Measurements from ENCODE around the gene MRPL18. TPM values are rescaled to one million over a fixed set of nuclear protein-coding genes. Genes with fewer than 3 reads are reported as not detected.
A peak's percentile ranks its signal among the peaks of the same experiment; 100 is the strongest.

Gene MRPL18
- total and polyA plus RNA-seq, 2 donors (not counting 3 experiments of a cell fraction or from before 2014, with no cell fraction given) = 55.4 to 70.7 TPM

DNA sequence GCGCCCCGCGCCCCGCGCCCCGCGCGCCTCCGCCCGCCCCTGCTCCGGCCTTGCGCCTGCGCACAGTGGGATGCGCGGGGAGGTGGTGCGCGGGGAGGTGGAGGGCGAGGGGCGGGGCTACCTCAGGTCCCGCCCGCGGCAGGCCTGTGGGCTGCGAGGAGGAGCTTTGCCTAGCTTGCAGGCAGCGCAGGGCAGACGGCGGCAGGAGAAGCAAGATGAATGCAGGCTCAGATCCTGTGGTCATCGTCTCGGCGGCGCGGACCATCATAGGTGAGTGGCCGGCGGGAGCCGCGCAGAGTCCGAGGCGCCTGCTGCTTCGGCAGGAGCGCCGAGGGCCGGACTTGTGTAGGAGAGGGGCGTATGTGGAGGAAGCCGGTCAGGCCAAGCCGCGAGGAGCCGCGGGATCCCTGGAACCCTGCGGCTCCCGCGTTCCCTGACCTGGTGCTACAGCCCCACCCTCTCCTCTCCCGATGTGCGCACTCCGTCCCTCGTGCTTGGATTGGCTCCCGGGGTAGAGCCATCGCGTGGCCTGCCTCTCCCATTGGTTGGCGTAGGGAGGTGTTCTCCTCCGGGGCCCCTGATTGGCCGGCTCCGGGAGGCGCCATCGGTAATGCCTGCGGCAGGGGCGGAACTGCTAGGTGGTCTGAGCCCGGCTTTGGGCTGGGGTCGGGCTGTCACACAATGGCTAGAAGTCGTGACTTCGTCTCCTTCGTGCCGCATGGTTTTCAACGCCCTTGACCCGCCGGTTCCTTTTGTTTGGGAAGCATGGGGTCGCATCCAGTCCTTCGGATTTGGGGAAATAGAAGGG lies 28.2 kb upstream of the MRPL18 start, which contains the start of gene ACAT2:
ACAT2 (plus strand) TSS at position 173 of the 808 bp plus-strand sequence; CDS start at position 216, 43 bp downstream.
- no peaks in the 10 kb centered on the region for H4K20me1 ChIP-seq (replicated peaks; ENCODE audit: control insufficient read depth, extremely low read depth, insufficient read depth, low read length)
- H3K4me1 ChIP-seq (ENCODE audit: control insufficient read depth, extremely low read depth, insufficient read depth, low read length) = peaks cover 20% of the 10 kb centered on the region
- H3K27me3 ChIP-seq (ENCODE audit: control insufficient read depth in 2 of 2, insufficient read depth in 2 of 2, low read length in 2 of 2) = no peaks in the 10 kb centered on the region
- H3K9ac ChIP-seq (replicated peaks; ENCODE audit: extremely low read depth, insufficient read depth, low read length) = peak within 1 kb of the TSS; percentile 86
- H3K27ac ChIP-seq (ENCODE audit: insufficient read depth, low read depth, low read length) = peak within 1 kb of the TSS; percentile 85
- ChIA-PET POLR2A (interaction anchor here (0.6 to 1.8 kb wide), 3 partner anchors 27 to 35 kb away, joined by 3 to 7 read pairs (median 3); partner anchors contain the start of genes TCP1 and WTAP), CTCF (interaction anchor here (0.6 to 0.9 kb wide), 2 partner anchors 11 to 28 kb away, joined by 3 to 4 read pairs; partner anchors contain the start of genes MRPL18 and TCP1)
- no peaks in the 10 kb centered on the region for H3K9me3 ChIP-seq (replicated peaks; ENCODE audit: control insufficient read depth, insufficient read depth, low read length)
- no peaks in the 10 kb centered on the region for H3K9me1 ChIP-seq (replicated peaks; ENCODE audit: control insufficient read depth, extremely low read depth, insufficient read depth, low read length)
- TF ChIP-seq JUN (IDR thresholded peaks at IDR 0.05; ENCODE audit: borderline replicate concordance, insufficient read depth, insufficient read length, low read depth) (no peak), POLR2AphosphoS5 (IDR thresholded peaks at IDR 0.05; ENCODE audit: insufficient read depth, low read depth, low read length) (peak; percentile 74), POLR2A (IDR thresholded peaks at IDR 0.05; ENCODE audit: low read depth, low read length) (peak; percentile 72), GATA2 (IDR thresholded peaks at IDR 0.05; ENCODE audit: insufficient read depth, insufficient read length, low read depth, low read length) (no peak), FOS (IDR thresholded peaks at IDR 0.05; ENCODE audit: borderline replicate concordance, insufficient read depth, low read length) (no peak)
- TF ChIP-seq, protein P1, sequence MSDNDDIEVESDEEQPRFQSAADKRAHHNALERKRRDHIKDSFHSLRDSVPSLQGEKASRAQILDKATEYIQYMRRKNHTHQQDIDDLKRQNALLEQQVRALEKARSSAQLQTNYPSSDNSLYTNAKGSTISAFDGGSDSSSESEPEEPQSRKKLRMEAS (IDR thresholded peaks at IDR 0.05; ENCODE audit: insufficient read depth, insufficient read length) = peak; percentile 46
- peak within 1 kb of the TSS; percentile 97 for H2AFZ ChIP-seq (ENCODE audit: low read depth, low read length)
- H3K79me2 ChIP-seq (ENCODE audit: control insufficient read depth, insufficient read depth, low read length) = peaks cover 16% of the 10 kb centered on the region
- dilution Hi-C loops (cut with MboI; ENCODE audit: extremely low pct_ligation_motif_present, low sequenced_read_pairs) = no loop called here
- BruUV-seq (replicated peaks) = no TSS peak
- peaks cover 6 to 10% of the 10 kb centered on the region in 2 experiments for H3K36me3 ChIP-seq (ENCODE audit: control insufficient read depth in 2 of 2, extremely low read depth in 1 of 2, insufficient read depth in 2 of 2, low read length in 2 of 2)
- H3K4me2 ChIP-seq (ENCODE audit: insufficient read depth, low read length) = peak within 1 kb of the TSS; percentile 70
- FAIRE-seq (peak; percentile 95), DNase-seq (ENCODE audit: low read depth, low spot score) (peak; percentile 94)
- peak within 1 kb of the TSS; percentile 73 to 97 (median 92) for H3K4me3 ChIP-seq (replicated peaks in 1 of 3; ENCODE audit: insufficient read depth in 1 of 3, low read depth in 1 of 3, low read length in 3 of 3)
- intact Hi-C loops (cut with micrococcal nuclease) = loop anchor here (1.0 kb wide), 3 partner anchors 27 to 71 kb away; partner anchors contain the start of genes TCP1 and WTAP

Data from endothelial cell of umbilical vein (primary cell).